NCI-H1417 (cell line): ENCODE results near the gene MUSTN1.

Source experiments
- DNase-seq, 3 experiments: peaks; one replicate each; lab custom pipeline; 2025; lab: John Stamatoyannopoulos, UW

Gene MUSTN1

GRCh38 chr3:52834871-52835501 lies at the start of gene MUSTN1:
Gene MUSTN1, minus strand, starts transcription at chr3:52835019. Its CDS starts 71 bp downstream, at chr3:52834948.
- no peak for DNase-seq

GRCh38 chr3:52882377-52882776 lies 47.6 kb upstream of the MUSTN1 start:
- DNase-seq = no peak

DNA sequence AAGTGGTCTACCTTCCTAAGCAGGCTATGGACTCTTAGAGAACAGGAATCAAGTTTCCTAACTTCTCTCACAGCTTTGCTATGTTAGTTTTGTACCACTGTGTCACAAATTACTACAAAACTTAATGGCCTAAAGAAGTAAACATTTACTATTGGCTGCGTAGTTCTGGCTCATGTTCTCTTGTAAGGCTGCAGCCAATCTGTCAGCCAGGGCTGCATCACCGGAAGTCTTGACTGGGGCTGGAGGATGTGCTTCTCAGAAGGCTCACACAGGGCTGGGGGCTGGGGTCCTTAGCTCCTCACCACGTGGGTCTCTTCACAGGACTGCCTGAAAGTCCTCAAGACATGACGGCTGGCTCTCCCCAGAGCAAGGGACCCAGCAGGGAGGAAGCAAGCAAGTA lies 47.1 kb upstream of the MUSTN1 start:
- DNase-seq = no peak

- DNase-seq = peak in 1 of 3 experiments; percentile 5
Observed at GRCh38 chr3:52880474-52880873, 45.7 kb upstream of the MUSTN1 start.

DNA sequence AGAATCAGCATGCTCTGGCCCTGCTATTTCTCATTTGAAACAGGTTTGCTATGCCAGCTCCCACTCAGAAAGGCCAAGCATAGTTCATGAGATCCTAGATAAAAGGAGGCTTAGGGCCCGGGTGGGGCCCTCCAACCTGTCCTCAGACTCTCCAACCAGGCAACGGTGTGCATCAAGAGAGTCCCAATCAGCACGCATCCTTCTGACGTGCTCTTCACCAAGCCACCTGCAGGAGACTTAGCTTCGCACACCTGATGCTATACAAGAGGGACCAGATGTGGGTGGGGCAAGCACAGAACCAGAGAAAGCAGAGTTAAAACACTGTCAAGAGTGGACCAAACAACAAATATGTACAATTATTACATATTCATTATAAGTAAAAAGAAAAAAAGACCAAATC lies 45.2 kb upstream of the MUSTN1 start:
- DNase-seq = peak in 1 of 3 experiments; percentile 5

- no peak for DNase-seq
Observed at GRCh38 chr3:52879581-52879980, 44.8 kb upstream of the MUSTN1 start.

- DNase-seq = no peak
Observed at GRCh38 chr3:52879090-52879489, 44.3 kb upstream of the MUSTN1 start.

DNA sequence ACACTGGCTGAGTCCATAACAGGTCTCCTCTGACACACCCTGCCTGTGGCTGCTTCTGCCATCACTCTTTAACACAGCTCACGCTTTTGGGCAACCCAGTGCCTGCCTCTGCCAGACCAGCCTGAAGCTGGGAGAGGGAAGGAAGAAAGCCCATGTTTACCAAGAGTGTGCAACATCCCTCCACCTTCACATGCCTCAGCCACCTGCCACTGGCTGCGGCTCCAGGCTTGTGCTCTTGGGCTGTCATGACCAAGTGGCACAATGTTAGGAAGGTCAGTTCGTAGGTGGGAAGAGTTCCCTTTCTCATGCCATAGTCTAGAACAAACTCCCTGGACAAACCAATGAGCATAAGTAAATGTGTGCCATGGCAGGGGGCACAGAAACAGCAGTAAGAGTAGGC lies 42.3 kb upstream of the MUSTN1 start:
- DNase-seq = no peak

DNA sequence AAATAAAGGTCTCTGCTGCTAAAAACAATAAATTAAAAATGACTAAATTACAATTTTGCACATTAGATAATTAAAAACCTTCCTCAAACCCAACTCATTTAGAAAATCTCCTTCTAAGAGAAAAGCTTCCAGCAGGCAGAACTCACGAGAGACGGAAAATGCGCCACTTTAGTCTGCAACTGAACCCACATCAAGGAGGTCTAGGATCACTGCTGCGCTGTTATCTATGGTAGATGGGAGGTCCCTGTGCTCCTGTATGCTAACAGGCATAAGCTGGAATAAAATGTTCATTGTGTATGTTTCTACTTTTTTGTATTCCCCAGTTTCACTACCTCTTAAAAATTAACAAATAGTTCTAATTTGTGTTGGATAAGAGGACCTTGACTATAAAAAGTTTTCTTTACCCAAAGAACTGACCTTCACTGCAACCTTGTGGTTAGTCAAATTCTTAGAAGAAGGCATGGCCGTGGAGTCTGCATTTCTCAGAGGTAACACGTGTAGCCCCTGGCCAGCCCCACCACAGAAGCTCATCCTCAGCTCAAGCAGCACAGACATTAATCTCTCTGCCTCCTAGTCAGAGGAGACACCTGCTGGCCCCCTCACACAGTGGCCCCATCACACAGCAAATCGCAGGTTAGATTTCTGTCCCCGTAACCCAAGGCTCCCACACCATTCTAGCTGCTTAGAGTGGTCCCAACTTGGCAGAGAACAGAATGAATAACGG lies 40.2 kb upstream of the MUSTN1 start:
- no peak for DNase-seq

GRCh38 chr3:52874160-52874701 lies 39.4 kb upstream of the MUSTN1 start:
- no peak for DNase-seq

DNA sequence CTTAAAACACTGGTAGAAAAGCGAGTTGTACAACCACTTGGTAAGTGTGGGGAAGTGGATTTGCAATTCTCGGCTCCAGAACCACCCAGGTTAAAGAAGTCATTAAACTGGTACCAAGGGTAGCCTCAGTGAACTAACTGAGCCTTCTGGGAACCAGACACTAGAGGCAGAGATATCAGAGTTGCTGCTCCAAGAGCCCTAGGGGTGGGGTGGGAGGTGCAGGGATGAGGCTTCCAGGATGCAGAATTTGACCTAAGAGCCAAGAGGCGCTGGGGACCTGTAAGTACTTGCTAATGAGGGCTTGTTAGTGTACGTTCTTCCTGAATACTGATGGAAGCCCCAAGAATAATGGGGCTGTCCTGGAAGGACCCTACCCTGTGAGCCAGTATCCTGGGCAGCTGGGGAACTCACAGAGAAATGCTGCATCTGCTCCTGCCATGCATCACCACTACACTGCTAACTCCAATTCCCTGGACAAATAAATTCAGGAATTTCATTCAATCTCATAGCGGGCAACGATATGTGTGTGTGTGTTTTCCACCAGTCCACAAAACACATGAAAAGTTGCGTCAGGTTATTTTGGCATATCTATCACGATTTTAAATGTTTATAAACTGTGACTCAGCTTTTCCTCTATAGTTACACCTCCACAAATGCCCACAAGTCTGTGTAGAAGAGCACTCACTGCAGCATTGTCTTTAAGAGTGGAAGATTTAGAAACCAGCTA lies 38.8 kb upstream of the MUSTN1 start:
- DNase-seq = no peak

- DNase-seq = no peak
Observed at GRCh38 chr3:52872245-52872644, 37.4 kb upstream of the MUSTN1 start.

- DNase-seq = no peak
Observed at GRCh38 chr3:52871761-52872160, 36.9 kb upstream of the MUSTN1 start.

DNA sequence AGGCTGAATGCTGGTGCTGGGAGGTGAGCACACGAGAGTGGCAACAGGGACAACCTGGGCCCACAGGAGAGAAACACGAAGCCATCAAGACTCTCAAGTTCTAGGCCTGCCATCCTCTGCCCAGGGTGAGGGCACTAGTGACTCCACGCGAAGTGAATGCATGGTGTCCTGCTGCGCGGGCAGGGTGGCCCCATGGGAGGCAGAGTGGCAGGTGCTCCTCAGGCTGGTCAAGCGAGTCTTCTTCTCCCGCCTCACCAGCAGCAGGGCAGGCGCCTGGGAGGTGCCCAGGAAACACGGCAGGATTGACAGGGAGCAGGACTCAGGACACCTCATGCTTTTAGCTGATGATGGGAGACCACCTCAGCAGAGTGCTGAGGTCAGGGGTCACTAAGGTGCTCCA lies 35.7 kb upstream of the MUSTN1 start:
- DNase-seq = no peak

DNA sequence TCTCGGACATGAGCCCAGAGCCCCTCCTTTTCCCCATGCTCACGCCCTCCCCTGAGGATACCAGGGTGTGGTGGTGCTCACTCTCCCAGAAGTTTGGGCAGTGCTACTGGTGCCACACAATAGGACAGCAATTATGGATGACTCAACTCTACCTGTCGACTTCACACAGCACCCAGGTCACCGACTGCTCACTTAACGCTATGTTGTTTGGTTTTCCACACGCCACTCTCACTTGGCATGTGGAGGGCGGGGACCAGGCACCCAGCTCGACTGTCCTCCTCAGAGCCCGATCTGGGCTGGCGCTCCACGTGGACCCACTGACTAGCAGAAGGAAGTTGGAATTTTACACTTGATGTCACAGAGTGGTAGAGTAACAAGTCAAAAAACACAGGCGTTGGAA lies 31.6 kb upstream of the MUSTN1 start:
- DNase-seq = no peak

DNA sequence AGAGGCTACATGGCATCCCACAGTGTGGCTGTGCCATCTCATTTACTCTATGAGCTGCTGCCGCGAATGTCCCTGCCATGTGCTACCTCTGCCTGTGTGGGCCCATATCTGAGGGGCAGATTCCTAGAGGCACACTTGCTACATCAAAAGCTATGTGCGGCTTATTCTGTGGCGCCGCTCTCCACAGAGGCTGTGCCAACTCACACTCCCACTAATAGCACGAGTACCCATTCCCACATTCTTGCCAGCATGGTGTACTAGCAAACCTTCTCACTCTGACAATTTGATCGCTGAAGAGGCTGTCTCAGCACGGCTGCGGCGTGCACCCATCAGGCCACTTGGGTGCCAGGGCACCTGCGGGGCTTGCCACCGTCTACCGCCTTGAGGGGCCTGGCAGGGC lies 31.2 kb upstream of the MUSTN1 start:
- DNase-seq = no peak

DNA sequence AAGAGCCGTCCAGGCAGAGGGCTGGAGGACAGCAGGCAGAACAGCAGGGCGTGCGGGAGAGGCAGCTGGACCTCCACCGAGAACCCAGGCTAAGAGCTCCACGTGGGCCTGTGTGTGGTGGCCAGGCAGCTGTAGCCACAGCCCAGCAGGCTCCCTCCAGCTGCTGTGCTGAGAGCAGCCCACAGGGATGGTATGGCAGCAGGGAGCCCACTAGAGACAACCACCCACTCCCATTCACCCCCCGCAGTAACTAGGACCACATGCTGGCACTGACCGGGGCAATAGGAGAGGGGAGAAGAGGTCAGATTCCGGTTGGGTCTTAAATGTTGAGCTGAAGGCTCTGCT lies 25.6 kb upstream of the MUSTN1 start:
- DNase-seq = peak in 1 of 3 experiments; percentile 31

DNA sequence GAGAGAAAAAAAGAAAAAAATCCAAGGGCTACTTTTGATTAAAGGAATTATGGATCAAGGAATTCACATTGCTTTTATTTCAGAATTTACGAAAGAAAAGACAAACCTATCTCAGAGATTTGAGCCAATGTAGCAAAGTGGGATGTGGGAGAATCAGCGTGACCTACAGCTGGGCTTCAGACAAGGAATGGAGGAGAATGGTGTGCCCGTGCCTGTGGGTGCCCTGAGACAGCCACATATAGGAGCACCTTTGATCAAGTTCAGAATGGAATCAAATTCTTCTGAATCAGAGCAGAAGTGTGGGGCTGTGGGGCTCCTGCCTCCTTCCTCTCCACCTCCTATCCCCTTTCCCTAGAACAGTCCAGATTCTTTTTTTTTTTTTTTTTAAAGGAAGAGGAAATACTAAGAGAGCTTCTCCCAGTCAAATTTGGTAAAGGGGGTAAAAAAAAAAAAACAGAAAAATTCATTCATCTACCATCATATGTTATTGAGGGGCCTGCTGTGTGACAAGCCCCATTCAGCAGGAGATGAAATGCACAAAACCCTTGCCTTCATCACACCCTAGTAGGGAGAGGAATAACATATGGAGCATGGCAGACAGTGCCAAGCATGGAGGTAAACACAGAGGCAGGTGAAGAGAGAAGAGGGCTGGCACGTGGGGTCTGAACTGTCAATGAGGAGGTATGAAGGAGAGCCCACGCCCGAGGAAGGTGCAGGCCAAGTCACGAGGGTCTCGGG lies 25.0 kb upstream of the MUSTN1 start:
- peak in 1 of 3 experiments; percentile 31 for DNase-seq

- peak in 1 of 3 experiments; percentile 6 for DNase-seq
Observed at GRCh38 chr3:52857864-52858263, 23.0 kb upstream of the MUSTN1 start.

GRCh38 chr3:52857133-52857532 lies 22.3 kb upstream of the MUSTN1 start:
- DNase-seq = no peak

DNA sequence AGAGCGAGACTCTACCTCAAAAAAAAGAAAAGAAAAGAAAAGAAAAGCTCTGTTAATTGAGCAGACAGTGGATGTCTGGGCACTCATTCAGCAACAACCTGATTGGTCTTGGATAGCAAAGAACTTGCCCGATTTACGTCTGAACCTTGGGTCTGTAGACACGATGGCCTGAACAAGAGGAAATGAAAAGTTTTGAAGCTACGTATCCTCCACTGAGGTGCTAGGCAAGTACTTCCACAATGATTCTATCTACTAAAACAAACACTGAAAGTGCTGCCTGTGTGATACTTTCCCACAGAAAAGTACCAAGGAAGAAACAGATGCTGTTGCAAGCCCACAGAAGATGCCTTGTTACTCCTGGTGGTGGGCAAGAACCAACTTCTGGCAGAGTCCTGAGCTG lies 21.8 kb upstream of the MUSTN1 start:
- DNase-seq = no peak

GRCh38 chr3:52854013-52854412 lies 19.2 kb upstream of the MUSTN1 start:
- no peak for DNase-seq
